ENCODE measurements around the gene BMERB1. TPM values are rescaled to one million over a fixed set of nuclear protein-coding genes. Genes with fewer than 3 reads are reported as not detected.

BMERB1 gene
- total and polyA plus RNA-seq, 2 experiments from 2014 or later: 17.3 to 28.1 TPM

GRCh38 chr16:15450624-15451023 is 16.2 kb downstream of the BMERB1 start:
- H3K4me3 Mint-ChIP-seq: no peak overlapping the region
- H2AFZ ChIP-seq: no peak overlapping the region
- H3K36me3 Mint-ChIP-seq (ENCODE audit: low read depth): 0 out of 3 replicates have a peak, but pooled peaks cover under 1% of the 10 kb centered on the region
- H3K4me2 ChIP-seq: no peak overlapping the region
- no peaks in the 10 kb centered on the region for H3K9me2 ChIP-seq (ENCODE audit: insufficient read depth)
- H3K4me3 ChIP-seq: no peak overlapping the region
- H3K4me1 ChIP-seq (ENCODE audit: insufficient read depth): no peaks in the 10 kb centered on the region
- H3K27me3 Mint-ChIP-seq (ENCODE audit: insufficient read depth, low read depth, poor library complexity): peaks cover 3% of the 10 kb centered on the region
- H3K27ac ChIP-seq (ENCODE audit: low read depth): no peak overlapping the region
- H3K4me1 Mint-ChIP-seq: no peaks in the 10 kb centered on the region
- no peaks in the 10 kb centered on the region for H3K36me3 ChIP-seq (ENCODE audit: insufficient read depth)
- no peaks in the 10 kb centered on the region for H4K20me1 ChIP-seq (replicated peaks; ENCODE audit: insufficient read depth)
- DNase-seq (ENCODE audit: low spot score) (no peak), ATAC-seq (no peak)
- no peaks in the 10 kb centered on the region for H3K9me3 Mint-ChIP-seq
- no peaks in the 10 kb centered on the region for H3K27me3 ChIP-seq (ENCODE audit: insufficient read depth)
- peaks cover 7% of the 10 kb centered on the region; the same call in 1 of the 2 replicates for H3K79me2 ChIP-seq (replicated peaks; ENCODE audit: insufficient read depth)
- no peaks in the 10 kb centered on the region for H3F3A ChIP-seq (replicated peaks; ENCODE audit: low read depth)
- no peak overlapping the region for H3K27ac Mint-ChIP-seq
- TF ChIP-seq CTCF (conservative IDR thresholded peaks at IDR 0.05; ENCODE audit: low read depth in 2 of 2) (no peak), ZNF331 (CRISPR knock-in tag; IDR thresholded peaks at IDR 0.05; ENCODE audit: low read depth) (no peak), EZH2phosphoT487 (IDR thresholded peaks at IDR 0.05; ENCODE audit: unreplicated experiment) (no peak), POLR2AphosphoS5 (IDR thresholded peaks at IDR 0.05; ENCODE audit: low read depth) (no peak), ZNF462 (CRISPR knock-in tag; IDR thresholded peaks at IDR 0.05) (no peak), JUNB (IDR thresholded peaks at IDR 0.05; ENCODE audit: unreplicated experiment) (no peak), STAT1 (IDR thresholded peaks at IDR 0.05; ENCODE audit: unreplicated experiment) (no peak), ZNF114 (CRISPR knock-in tag; IDR thresholded peaks at IDR 0.05) (no peak), EZH2 (IDR thresholded peaks at IDR 0.05; ENCODE audit: low read depth, unreplicated experiment) (no peak), NANOG (IDR thresholded peaks at IDR 0.05; ENCODE audit: borderline replicate concordance) (no peak), CREB1 (CRISPR knock-in tag; IDR thresholded peaks at IDR 0.05; ENCODE audit: low read depth) (no peak)
- TF ChIP-seq, protein P1, sequence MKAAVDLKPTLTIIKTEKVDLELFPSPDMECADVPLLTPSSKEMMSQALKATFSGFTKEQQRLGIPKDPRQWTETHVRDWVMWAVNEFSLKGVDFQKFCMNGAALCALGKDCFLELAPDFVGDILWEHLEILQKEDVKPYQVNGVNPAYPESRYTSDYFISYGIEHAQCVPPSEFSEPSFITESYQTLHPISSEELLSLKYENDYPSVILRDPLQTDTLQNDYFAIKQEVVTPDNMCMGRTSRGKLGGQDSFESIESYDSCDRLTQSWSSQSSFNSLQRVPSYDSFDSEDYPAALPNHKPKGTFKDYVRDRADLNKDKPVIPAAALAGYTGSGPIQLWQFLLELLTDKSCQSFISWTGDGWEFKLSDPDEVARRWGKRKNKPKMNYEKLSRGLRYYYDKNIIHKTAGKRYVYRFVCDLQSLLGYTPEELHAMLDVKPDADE (IDR thresholded peaks at IDR 0.05): no peak
- TF ChIP-seq, protein P2, sequence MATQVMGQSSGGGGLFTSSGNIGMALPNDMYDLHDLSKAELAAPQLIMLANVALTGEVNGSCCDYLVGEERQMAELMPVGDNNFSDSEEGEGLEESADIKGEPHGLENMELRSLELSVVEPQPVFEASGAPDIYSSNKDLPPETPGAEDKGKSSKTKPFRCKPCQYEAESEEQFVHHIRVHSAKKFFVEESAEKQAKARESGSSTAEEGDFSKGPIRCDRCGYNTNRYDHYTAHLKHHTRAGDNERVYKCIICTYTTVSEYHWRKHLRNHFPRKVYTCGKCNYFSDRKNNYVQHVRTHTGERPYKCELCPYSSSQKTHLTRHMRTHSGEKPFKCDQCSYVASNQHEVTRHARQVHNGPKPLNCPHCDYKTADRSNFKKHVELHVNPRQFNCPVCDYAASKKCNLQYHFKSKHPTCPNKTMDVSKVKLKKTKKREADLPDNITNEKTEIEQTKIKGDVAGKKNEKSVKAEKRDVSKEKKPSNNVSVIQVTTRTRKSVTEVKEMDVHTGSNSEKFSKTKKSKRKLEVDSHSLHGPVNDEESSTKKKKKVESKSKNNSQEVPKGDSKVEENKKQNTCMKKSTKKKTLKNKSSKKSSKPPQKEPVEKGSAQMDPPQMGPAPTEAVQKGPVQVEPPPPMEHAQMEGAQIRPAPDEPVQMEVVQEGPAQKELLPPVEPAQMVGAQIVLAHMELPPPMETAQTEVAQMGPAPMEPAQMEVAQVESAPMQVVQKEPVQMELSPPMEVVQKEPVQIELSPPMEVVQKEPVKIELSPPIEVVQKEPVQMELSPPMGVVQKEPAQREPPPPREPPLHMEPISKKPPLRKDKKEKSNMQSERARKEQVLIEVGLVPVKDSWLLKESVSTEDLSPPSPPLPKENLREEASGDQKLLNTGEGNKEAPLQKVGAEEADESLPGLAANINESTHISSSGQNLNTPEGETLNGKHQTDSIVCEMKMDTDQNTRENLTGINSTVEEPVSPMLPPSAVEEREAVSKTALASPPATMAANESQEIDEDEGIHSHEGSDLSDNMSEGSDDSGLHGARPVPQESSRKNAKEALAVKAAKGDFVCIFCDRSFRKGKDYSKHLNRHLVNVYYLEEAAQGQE (IDR thresholded peaks at IDR 0.05; ENCODE audit: unreplicated experiment): no peak
